Measurements from ENCODE around the gene LRMDA. TPM values are rescaled to one million over a fixed set of nuclear protein-coding genes. Genes with fewer than 3 reads are reported as not detected.

Gene LRMDA
- total RNA-seq, 1 experiment from 2014 or later: 1.2 TPM

DNA sequence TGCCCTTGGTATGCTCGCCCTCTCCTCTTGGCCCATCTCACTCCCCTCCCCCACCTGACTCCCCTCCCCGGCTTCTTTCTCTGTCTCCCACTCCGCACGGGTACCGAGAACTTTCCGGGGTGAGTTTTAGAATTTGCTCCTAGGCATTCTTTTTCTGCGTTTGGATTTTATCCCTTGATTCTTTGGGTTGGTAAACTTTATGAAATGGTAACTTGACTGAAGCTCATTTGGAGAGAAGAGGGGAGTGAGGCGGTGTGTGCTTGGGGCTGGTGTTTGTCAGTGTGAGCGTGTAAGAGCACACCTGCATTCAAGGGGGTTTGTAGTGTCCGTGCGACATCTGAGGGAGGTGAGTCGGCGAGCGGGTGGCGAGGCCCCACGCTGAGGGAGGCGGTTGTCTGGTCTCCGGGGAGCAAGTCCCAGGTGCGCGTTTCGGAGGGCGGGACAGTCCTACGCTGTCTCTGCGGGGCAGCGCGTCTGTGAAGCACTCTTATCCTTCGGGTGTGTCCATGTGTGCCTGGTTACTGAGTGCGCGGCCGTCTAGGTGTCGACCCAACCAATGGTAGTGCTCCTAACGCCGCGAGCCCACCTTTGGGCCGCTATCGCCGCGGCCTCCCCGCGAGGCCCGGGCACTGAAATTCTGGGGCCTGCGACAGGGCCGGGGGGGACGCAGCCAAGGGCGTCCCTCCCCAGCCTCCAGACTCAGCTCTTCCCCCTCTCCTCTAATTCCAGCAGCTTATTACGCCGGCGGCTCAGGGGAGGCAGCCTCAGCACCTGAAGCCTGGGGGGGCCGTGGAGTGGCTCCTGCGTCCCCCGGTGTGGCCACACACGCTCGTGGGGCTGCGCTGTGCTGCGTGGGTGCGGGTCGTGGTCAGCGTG is 27.2 kb upstream of the LRMDA start:
- Histone ChIP-seq H3K27me3 (ENCODE audit: low read length) (peaks cover 98% of the 10 kb centered on the region), H3K4me3 (ENCODE audit: low read length) (peak overlapping the region; percentile 79), H3K9ac (ENCODE audit: low read length) (peak overlapping the region; percentile 80), H3F3A (ENCODE audit: low read length, unreplicated experiment) (no peaks in the 10 kb centered on the region), H2AFZ (ENCODE audit: low read length) (peak overlapping the region; percentile 89), H3K9me3 (ENCODE audit: low read length) (no peaks in the 10 kb centered on the region), H4K20me1 (ENCODE audit: low read length) (peaks cover 13% of the 10 kb centered on the region), H3K27ac (ENCODE audit: low read length) (peak overlapping the region; percentile 81), H3K9me2 (replicated peaks; ENCODE audit: low read length) (no peaks in the 10 kb centered on the region), H3K4me2 (ENCODE audit: low read length) (peak overlapping the region; percentile 84), H3K4me1 (ENCODE audit: insufficient read depth, low read length) (peaks cover 26% of the 10 kb centered on the region), H3K36me3 (ENCODE audit: low read depth, low read length) (no peaks in the 10 kb centered on the region), H3K79me2 (ENCODE audit: low read length) (peaks cover 86% of the 10 kb centered on the region)
- DNase-seq (peak; percentile 85), ATAC-seq (peak; percentile 4)
- intact Hi-C loops (cut with micrococcal nuclease): loop anchor here (2.0 to 10.0 kb wide), 5 partner anchors 129 to 1708 kb away; partner anchors contain the start of gene KAT6B
- BruUV-seq (replicated peaks): no TSS peak
- CTCF ChIA-PET: interaction anchor here (1.0 kb wide), 1 partner anchor 632 kb away, joined by 3 read pairs; no protein-coding TSS in a partner anchor
- POLR2A ChIA-PET (ENCODE audit: unreplicated experiment): interaction anchor here (0.7 kb wide), 1 partner anchor 507 kb away, joined by 9 read pairs; no protein-coding TSS in a partner anchor
- TF ChIP-seq EZH2 (IDR thresholded peaks at IDR 0.05; ENCODE audit: low read length, unreplicated experiment) (no peak), EZH2phosphoT487 (IDR thresholded peaks at IDR 0.05; ENCODE audit: borderline replicate concordance, low read length) (peak; percentile 49; the same call in 1 of the 2 replicates)
- TF ChIP-seq, protein P1, sequence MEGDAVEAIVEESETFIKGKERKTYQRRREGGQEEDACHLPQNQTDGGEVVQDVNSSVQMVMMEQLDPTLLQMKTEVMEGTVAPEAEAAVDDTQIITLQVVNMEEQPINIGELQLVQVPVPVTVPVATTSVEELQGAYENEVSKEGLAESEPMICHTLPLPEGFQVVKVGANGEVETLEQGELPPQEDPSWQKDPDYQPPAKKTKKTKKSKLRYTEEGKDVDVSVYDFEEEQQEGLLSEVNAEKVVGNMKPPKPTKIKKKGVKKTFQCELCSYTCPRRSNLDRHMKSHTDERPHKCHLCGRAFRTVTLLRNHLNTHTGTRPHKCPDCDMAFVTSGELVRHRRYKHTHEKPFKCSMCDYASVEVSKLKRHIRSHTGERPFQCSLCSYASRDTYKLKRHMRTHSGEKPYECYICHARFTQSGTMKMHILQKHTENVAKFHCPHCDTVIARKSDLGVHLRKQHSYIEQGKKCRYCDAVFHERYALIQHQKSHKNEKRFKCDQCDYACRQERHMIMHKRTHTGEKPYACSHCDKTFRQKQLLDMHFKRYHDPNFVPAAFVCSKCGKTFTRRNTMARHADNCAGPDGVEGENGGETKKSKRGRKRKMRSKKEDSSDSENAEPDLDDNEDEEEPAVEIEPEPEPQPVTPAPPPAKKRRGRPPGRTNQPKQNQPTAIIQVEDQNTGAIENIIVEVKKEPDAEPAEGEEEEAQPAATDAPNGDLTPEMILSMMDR (conservative IDR thresholded peaks at IDR 0.05; ENCODE audit: low read depth, low read length): peak; percentile 56; the same call in 1 of the 2 replicates

DNA sequence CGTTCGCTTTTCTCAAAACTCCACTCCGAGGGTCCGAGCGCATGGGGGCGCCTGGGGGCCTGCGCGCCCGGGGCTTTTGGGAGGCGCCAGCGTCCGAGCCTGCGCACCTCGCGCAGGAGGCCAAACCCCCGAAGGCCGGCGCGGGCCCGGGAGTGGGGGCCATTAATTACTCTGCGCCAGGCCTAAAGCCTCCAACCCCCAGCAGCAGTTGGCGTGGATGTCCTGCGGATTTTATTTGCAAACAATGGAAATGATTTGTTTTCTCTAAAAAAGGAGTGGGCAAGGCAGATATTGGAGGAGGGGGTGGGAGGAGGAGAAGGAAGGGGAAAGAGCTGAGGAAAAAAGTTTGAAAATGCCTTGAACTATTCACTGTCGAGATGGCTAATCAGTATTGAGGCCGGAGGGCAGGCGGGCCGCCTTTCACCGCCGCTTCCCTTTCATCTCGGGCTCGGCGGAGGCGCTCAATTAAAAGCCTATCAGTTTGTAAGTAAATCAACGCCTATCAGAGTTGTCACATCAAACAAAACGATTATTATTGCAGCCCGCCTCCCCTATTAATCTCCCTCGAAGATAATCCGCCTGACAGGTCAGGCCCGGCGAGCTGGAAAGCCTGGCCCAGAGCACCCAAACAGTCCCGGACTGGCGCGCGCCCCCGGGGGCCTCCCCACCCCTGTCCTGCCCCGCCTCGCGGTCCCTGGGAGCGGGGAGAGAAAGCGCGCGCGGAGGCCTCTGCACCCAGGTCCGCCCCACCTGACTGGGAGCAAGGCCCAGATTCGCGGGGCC is 26.4 kb upstream of the LRMDA start:
- ATAC-seq (peak; percentile 1), DNase-seq (peak; percentile 86)
- CTCF ChIA-PET: interaction anchor here (0.6 to 0.9 kb wide), 4 partner anchors 247 to 629 kb away, joined by 3 to 4 read pairs (median 4); no protein-coding TSS in a partner anchor
- peak overlapping the region; percentile 80 for H3K9ac ChIP-seq (ENCODE audit: low read length)
- peak overlapping the region; percentile 84 for H3K4me2 ChIP-seq (ENCODE audit: low read length)
- H3K4me3 ChIP-seq (ENCODE audit: low read length): peak overlapping the region; percentile 79
- intact Hi-C loops (cut with micrococcal nuclease): loop anchor here (1.0 to 10.0 kb wide), 7 partner anchors 128 to 1707 kb away; partner anchors contain the start of gene KAT6B
- H3K27ac ChIP-seq (ENCODE audit: low read length): peak overlapping the region; percentile 81
- no peaks in the 10 kb centered on the region for H3K36me3 ChIP-seq (ENCODE audit: low read depth, low read length)
- peaks cover 99% of the 10 kb centered on the region for H3K27me3 ChIP-seq (ENCODE audit: low read length)
- H3K79me2 ChIP-seq (ENCODE audit: low read length): peaks cover 80% of the 10 kb centered on the region
- H4K20me1 ChIP-seq (ENCODE audit: low read length): peaks cover 12% of the 10 kb centered on the region
- BruUV-seq (replicated peaks): no TSS peak
- POLR2A ChIA-PET (ENCODE audit: unreplicated experiment): no interaction called here
- peak overlapping the region; percentile 89 for H2AFZ ChIP-seq (ENCODE audit: low read length)
- H3K4me1 ChIP-seq (ENCODE audit: insufficient read depth, low read length): peaks cover 30% of the 10 kb centered on the region
- H3K9me3 ChIP-seq (ENCODE audit: low read length): no peaks in the 10 kb centered on the region
- no peaks in the 10 kb centered on the region for H3K9me2 ChIP-seq (replicated peaks; ENCODE audit: low read length)
- no peaks in the 10 kb centered on the region for H3F3A ChIP-seq (ENCODE audit: low read length, unreplicated experiment)
- TF ChIP-seq EZH2phosphoT487 (IDR thresholded peaks at IDR 0.05; ENCODE audit: borderline replicate concordance, low read length) (no peak; the same call in 1 of the 2 replicates), EZH2 (IDR thresholded peaks at IDR 0.05; ENCODE audit: low read length, unreplicated experiment) (peak; percentile 90)
- TF ChIP-seq, protein P1 (conservative IDR thresholded peaks at IDR 0.05; ENCODE audit: low read depth, low read length): no peak
